ENCODE data around the gene PLEKHG1. TPM values are rescaled to one million over a fixed set of nuclear protein-coding genes. Genes with fewer than 3 reads are reported as not detected.

Gene PLEKHG1
- 1.9 TPM for total RNA-seq

- peak in 2 of 3 donors; percentile 71 to 73 for DNase-seq (ENCODE audit: low read depth in 2 of 3, low spot score in 2 of 3)
Measured at GRCh38 chr6:150599199-150600009, at the start of gene PLEKHG1. Gene PLEKHG1, plus strand, starts transcription at chr6:150599885. Its CDS starts 133,797 bp downstream, at chr6:150733682.

- DNase-seq (ENCODE audit: low read depth in 2 of 3, low spot score in 2 of 3) = no peak
Measured at GRCh38 chr6:150550244-150550643, 49.4 kb upstream of the PLEKHG1 start.

GRCh38 chr6:150557043-150557599 lies 42.6 kb upstream of the PLEKHG1 start:
- no peak for DNase-seq (ENCODE audit: low read depth in 2 of 3, low spot score in 2 of 3)

GRCh38 chr6:150560004-150560883 lies 39.4 kb upstream of the PLEKHG1 start:
- no peak for DNase-seq (ENCODE audit: low read depth in 2 of 3, low spot score in 2 of 3)

- DNase-seq (ENCODE audit: low read depth in 2 of 3, low spot score in 2 of 3) = no peak
Measured at GRCh38 chr6:150560884-150561219, 38.8 kb upstream of the PLEKHG1 start.

GRCh38 chr6:150565945-150566344 lies 33.7 kb upstream of the PLEKHG1 start:
- no peak for DNase-seq (ENCODE audit: low read depth in 2 of 3, low spot score in 2 of 3)

GRCh38 chr6:150566486-150566885 lies 33.2 kb upstream of the PLEKHG1 start:
- DNase-seq (ENCODE audit: low read depth in 2 of 3, low spot score in 2 of 3) = no peak

GRCh38 chr6:150567380-150567779 lies 32.3 kb upstream of the PLEKHG1 start:
- DNase-seq (ENCODE audit: low read depth in 2 of 3, low spot score in 2 of 3) = no peak

GRCh38 chr6:150567823-150568383 lies 31.8 kb upstream of the PLEKHG1 start:
- DNase-seq (ENCODE audit: low read depth in 2 of 3, low spot score in 2 of 3) = no peak

GRCh38 chr6:150568560-150568959 lies 31.1 kb upstream of the PLEKHG1 start:
- DNase-seq (ENCODE audit: low read depth in 2 of 3, low spot score in 2 of 3) = no peak

- DNase-seq (ENCODE audit: low read depth in 2 of 3, low spot score in 2 of 3) = no peak
Measured at GRCh38 chr6:150569161-150569560, 30.5 kb upstream of the PLEKHG1 start.

GRCh38 chr6:150573041-150573681 lies 26.5 kb upstream of the PLEKHG1 start:
- no peak for DNase-seq (ENCODE audit: low read depth in 2 of 3, low spot score in 2 of 3)

GRCh38 chr6:150575836-150576235 lies 23.8 kb upstream of the PLEKHG1 start:
- no peak for DNase-seq (ENCODE audit: low read depth in 2 of 3, low spot score in 2 of 3)

GRCh38 chr6:150576651-150577226 lies 22.9 kb upstream of the PLEKHG1 start:
- no peak for DNase-seq (ENCODE audit: low read depth in 2 of 3, low spot score in 2 of 3)

GRCh38 chr6:150579611-150580010 lies 20.1 kb upstream of the PLEKHG1 start:
- no peak for DNase-seq (ENCODE audit: low read depth in 2 of 3, low spot score in 2 of 3)

- no peak for DNase-seq (ENCODE audit: low read depth in 2 of 3, low spot score in 2 of 3)
Measured at GRCh38 chr6:150580489-150580888, 19.2 kb upstream of the PLEKHG1 start.

- no peak for DNase-seq (ENCODE audit: low read depth in 2 of 3, low spot score in 2 of 3)
Measured at GRCh38 chr6:150584065-150584464, 15.6 kb upstream of the PLEKHG1 start.

- DNase-seq (ENCODE audit: low read depth in 2 of 3, low spot score in 2 of 3) = no peak
Measured at GRCh38 chr6:150584596-150584995, 15.1 kb upstream of the PLEKHG1 start.

GRCh38 chr6:150586850-150587359 lies 12.8 kb upstream of the PLEKHG1 start:
- DNase-seq (ENCODE audit: low read depth in 2 of 3, low spot score in 2 of 3) = no peak

GRCh38 chr6:150587637-150588036 lies 12.0 kb upstream of the PLEKHG1 start:
- no peak for DNase-seq (ENCODE audit: low read depth in 2 of 3, low spot score in 2 of 3)

All from hematopoietic multipotent progenitor cell (in vitro differentiated cells).